GM12878 (cell line): Measurements from ENCODE around the gene PAK6. TPM values are rescaled to one million over a fixed set of nuclear protein-coding genes. Genes with fewer than 3 reads are reported as not detected.

Experiments
- ATF3 ChIP-seq: IDR thresholded peaks from 2 replicates; pipeline ENCODE4 v1.6.1; 2011; ENCODE audit warnings: low read depth, mild to moderate bottlenecking, low read length, moderate library complexity, borderline replicate concordance; ENCODE audit errors: extremely low read depth
- CHD4 ChIP-seq: fragments of 200-600 bp; sonication (generic); IDR thresholded peaks from 2 replicates; pipeline ENCODE4 v1.6.1; 2016; ENCODE audit warnings: mild to moderate bottlenecking
- EED ChIP-seq: sonication (generic); IDR thresholded peaks from 2 replicates; pipeline ENCODE4 v1.6.1; 2016; ENCODE audit warnings: antibody characterized with exemption, low read depth
- EGR1 ChIP-seq, 2 experiments: IDR thresholded peaks; 1 replicate in 1 of 2; 2 replicates in 1 of 2; pipeline ENCODE4 v1.6.1; 2011 to 2012; ENCODE audit warnings: low read depth in 2 of 2, low read length in 2 of 2, borderline replicate concordance in 1 of 2, mild to moderate bottlenecking in 1 of 2, moderate library complexity in 1 of 2
- NR2F1 ChIP-seq: fragments of 450-650 bp; conservative IDR thresholded peaks from 2 replicates; pipeline ENCODE4 v1.6.1; 2017; ENCODE audit warnings: mild to moderate bottlenecking
- NRF1 ChIP-seq: conservative IDR thresholded peaks from 2 replicates; pipeline ENCODE4 v1.6.1; 2011; ENCODE audit warnings: mild to moderate bottlenecking, low read depth, low read length, improper control_type of control experiment
- PBX3 ChIP-seq: IDR thresholded peaks from 2 replicates; pipeline ENCODE4 v1.6.1; 2011; ENCODE audit warnings: mild to moderate bottlenecking, low read depth, low read length, moderate library complexity; ENCODE audit not compliant: insufficient replicate concordance
- SUZ12 ChIP-seq: fragments of 200-600 bp; sonication (generic); IDR thresholded peaks from one replicate; pipeline ENCODE4 v1.6.1; 2018; ENCODE audit warnings: antibody characterized with exemption, mild to moderate bottlenecking; ENCODE audit not compliant: unreplicated experiment
- ZBTB33 ChIP-seq: fragments of 450-650 bp; IDR thresholded peaks from 2 replicates; pipeline ENCODE4 v1.6.1; 2017; ENCODE audit warnings: mild to moderate bottlenecking
- ZNF687 ChIP-seq: fragments of 450-650 bp; IDR thresholded peaks from 2 replicates; pipeline ENCODE4 v1.6.1; 2017; ENCODE audit warnings: mild to moderate bottlenecking, moderate library complexity
- polyA plus RNA-seq, 11 experiments: library from polyadenylated mRNA; depleted of rRNA in 4 of 11; unstranded in 6 of 11; stranded (reverse) in 5 of 11; fragments of >200 nt; fragmentation: Nextera tagmentation in 4 of 11; fragmentation: Illumina TruSeq in 1 of 11; extraction: Ambion mirVana in 4 of 11; extraction: Trizol in 1 of 11; gene quantifications; 1 replicate in 1 of 11; 2 replicates in 10 of 11; pipeline versions ENCODE4 v1.2.1 to v1.2.3, GENCODE V29; 2011 to 2016; ENCODE audit warnings: inconsistent platforms in 2 of 11, missing spikeins in 2 of 11, low read depth in 1 of 11
- total RNA-seq, 4 experiments: library from RNA; depleted of rRNA in 3 of 4; stranded (reverse); fragments of >200 nt in 3 of 4; fragmentation: Illumina TruSeq in 1 of 4; extraction: Trizol in 1 of 4; gene quantifications; 2 replicates each; pipeline versions ENCODE4 v1.2.1 to v1.2.3, GENCODE V29; 2013 to 2021

PAK6 gene
- total and polyA plus RNA-seq, 10 of the 15 experiments (the other 5 are each of a cell fraction or from before 2014, with no cell fraction given): 0.07 to 0.92 (median 0.31) TPM; not detected in 2

GRCh38 chr15:40252438-40253166 is 13.7 kb downstream of the PAK6 start (continued):
- TF ChIP-seq ATF3 (no peak), PBX3 (no peak), ZBTB33 (no peak), CHD4 (no peak), ZNF687 (no peak), EED (no peak), NRF1 (no peak), SUZ12 (peak; percentile 96), EGR1 (IDR thresholded peaks at IDR 0.05; ENCODE audit: borderline replicate concordance in 1 of 2, low read depth in 2 of 2, low read length in 2 of 2) (no peak), NR2F1 (0 out of 2 replicates have a peak, but pooled peaks have one; percentile 19)
